ENCODE measurements around the gene SCIN. TPM values are rescaled to one million over a fixed set of nuclear protein-coding genes. Genes with fewer than 3 reads are reported as not detected.

The SCIN gene
- total and polyA plus RNA-seq, 2 donors (not counting 1 experiment from before 2014, with no cell fraction given): 0.49 to 0.97 TPM

- Histone ChIP-seq H3K9ac (ENCODE audit: low read length) (no peak overlapping the region), H3K27me3 (replicated peaks in 1 of 4; ENCODE audit: control extremely low read depth in 1 of 4, control insufficient read depth in 3 of 4, insufficient read depth in 4 of 4, low read length in 3 of 4) (no peaks in the 10 kb centered on the region), H3K36me3 (replicated peaks in 1 of 2; ENCODE audit: control extremely low read depth in 1 of 2, control insufficient read depth in 1 of 2, extremely low read depth in 1 of 2, insufficient read depth in 2 of 2, low read length in 1 of 2) (no peaks in the 10 kb centered on the region), H3K4me1 (ENCODE audit: control insufficient read depth in 2 of 2, insufficient read depth in 2 of 2, low read length in 2 of 2) (peaks cover 11% of the 10 kb centered on the region in 2 donors), H3K4me2 (replicated peaks; ENCODE audit: low read depth, low read length, poor library complexity, severe bottlenecking) (no peak overlapping the region), H3K9me3 (ENCODE audit: control extremely low read depth in 1 of 3, control insufficient read depth in 2 of 3, insufficient read depth in 1 of 3, low read length in 2 of 3) (no peaks in the 10 kb centered on the region), H3K4me3 (ENCODE audit: control extremely low read depth in 1 of 5, extremely low read depth in 1 of 5, insufficient read depth in 1 of 5, low read depth in 2 of 5, low read length in 4 of 5) (no peak overlapping the region), H3K79me2 (ENCODE audit: control insufficient read depth, insufficient read depth, low read length) (no peaks in the 10 kb centered on the region), H4K20me1 (ENCODE audit: control insufficient read depth, insufficient read depth, low read length, poor library complexity, severe bottlenecking) (no peaks in the 10 kb centered on the region), H2AFZ (ENCODE audit: insufficient read depth, low read depth, low read length, poor library complexity, severe bottlenecking) (peak overlapping the region; percentile 7), H3K27ac (ENCODE audit: low read length in 2 of 2) (no peak overlapping the region)
- TF ChIP-seq CTCF (IDR thresholded peaks at IDR 0.05): no peak
- no peak for TF ChIP-seq EZH2 (IDR thresholded peaks at IDR 0.05; ENCODE audit: borderline replicate concordance, insufficient read depth, low read depth, low read length, poor library complexity, severe bottlenecking)
- no peaks in the 10 kb centered on the region for H3K4me1 Mint-ChIP-seq
- ChIA-PET POLR2A (no interaction called here), CTCF (interaction anchor here (0.7 kb wide), 2 partner anchors 10 to 617 kb away, joined by 4 to 6 read pairs; no protein-coding TSS in a partner anchor)
- H3K9me3 Mint-ChIP-seq (ENCODE audit: insufficient read depth): no peaks in the 10 kb centered on the region
- H3K27me3 Mint-ChIP-seq: peaks cover 3% of the 10 kb centered on the region
- H3K4me3 Mint-ChIP-seq: no peak overlapping the region
- intact Hi-C loops (cut with micrococcal nuclease): no loop called here
- WGBS (ENCODE audit: insufficient coverage): no CpG with 5 or more reads among the region's 1 CpG
- no peak overlapping the region for H3K27ac Mint-ChIP-seq
- no peak for ATAC-seq (ENCODE audit: low read depth)
- DNase-seq: no peak
Observed at GRCh38 chr7:12646139-12646538, 75.6 kb downstream of the SCIN start.

DNA sequence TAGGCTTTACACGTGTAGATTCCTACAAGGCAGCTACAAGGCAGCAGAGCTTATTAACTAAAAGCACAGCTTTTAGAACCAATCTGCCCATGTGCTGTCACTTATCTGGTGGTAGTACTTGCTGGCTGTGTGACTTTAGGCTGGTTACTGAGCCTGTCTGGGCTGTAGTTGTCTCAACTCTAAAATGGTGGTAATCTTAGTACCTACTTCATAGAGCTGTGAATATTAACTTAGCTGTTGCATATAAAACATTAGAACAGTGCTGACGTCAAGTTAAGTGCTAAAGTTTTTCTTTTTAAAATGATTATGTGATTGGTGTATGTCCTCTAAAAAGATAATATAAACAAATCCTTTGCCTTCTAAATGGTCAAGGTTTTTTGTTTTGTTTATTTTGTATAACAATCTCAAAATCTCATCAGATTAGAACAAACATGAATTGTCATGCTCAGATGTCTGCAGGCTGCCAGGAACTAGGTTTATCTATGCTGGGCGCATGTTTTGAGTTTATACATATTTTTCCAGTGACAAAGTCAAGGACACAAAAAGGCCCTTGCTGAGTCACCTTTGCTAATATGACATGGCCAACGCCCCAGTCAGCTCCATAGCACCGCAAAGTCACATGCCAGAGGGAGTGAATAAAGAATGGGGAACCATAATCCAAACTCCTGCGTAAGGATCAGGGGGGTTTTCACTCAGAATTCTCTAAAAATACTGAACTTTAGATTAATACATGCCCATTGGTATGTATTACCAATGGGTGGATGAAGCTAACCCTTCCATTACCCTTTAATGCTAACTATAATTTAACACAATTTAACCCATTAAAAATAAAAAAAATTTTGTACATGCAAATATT, 77.1 kb downstream of the SCIN start:
- H3K4me2 ChIP-seq (replicated peaks; ENCODE audit: low read depth, low read length, poor library complexity, severe bottlenecking): no peak overlapping the region
- H3K9me3 Mint-ChIP-seq (ENCODE audit: insufficient read depth): no peaks in the 10 kb centered on the region

More for the DNA sequence above, 77.1 kb downstream of the SCIN start:
- Mint-ChIP-seq H3K4me3 (no peak overlapping the region), H3K4me1 (no peaks in the 10 kb centered on the region), H3K27me3 (peaks cover 3% of the 10 kb centered on the region), H3K27ac (no peak overlapping the region)
- Histone ChIP-seq H3K4me1 (ENCODE audit: control insufficient read depth in 2 of 2, insufficient read depth in 2 of 2, low read length in 2 of 2) (peaks cover 11% of the 10 kb centered on the region in 2 donors), H3K27ac (ENCODE audit: low read length in 2 of 2) (no peak overlapping the region), H3K4me3 (ENCODE audit: control extremely low read depth in 1 of 5, extremely low read depth in 1 of 5, insufficient read depth in 1 of 5, low read depth in 2 of 5, low read length in 4 of 5) (no peak overlapping the region), H3K79me2 (ENCODE audit: control insufficient read depth, insufficient read depth, low read length) (no peaks in the 10 kb centered on the region), H4K20me1 (ENCODE audit: control insufficient read depth, insufficient read depth, low read length, poor library complexity, severe bottlenecking) (no peaks in the 10 kb centered on the region), H3K9me3 (ENCODE audit: control extremely low read depth in 1 of 3, control insufficient read depth in 2 of 3, insufficient read depth in 1 of 3, low read length in 2 of 3) (no peaks in the 10 kb centered on the region), H3K36me3 (replicated peaks in 1 of 2; ENCODE audit: control extremely low read depth in 1 of 2, control insufficient read depth in 1 of 2, extremely low read depth in 1 of 2, insufficient read depth in 2 of 2, low read length in 1 of 2) (no peaks in the 10 kb centered on the region), H2AFZ (ENCODE audit: insufficient read depth, low read depth, low read length, poor library complexity, severe bottlenecking) (no peak overlapping the region), H3K27me3 (replicated peaks in 1 of 4; ENCODE audit: control extremely low read depth in 1 of 4, control insufficient read depth in 3 of 4, insufficient read depth in 4 of 4, low read length in 3 of 4) (no peaks in the 10 kb centered on the region), H3K9ac (ENCODE audit: low read length) (no peak overlapping the region)
- 100% methylated on average over 2 of the region's 6 CpGs for WGBS (ENCODE audit: insufficient coverage)
- no peak for TF ChIP-seq CTCF (IDR thresholded peaks at IDR 0.05)
- TF ChIP-seq EZH2 (IDR thresholded peaks at IDR 0.05; ENCODE audit: borderline replicate concordance, insufficient read depth, low read depth, low read length, poor library complexity, severe bottlenecking): no peak
- CTCF ChIA-PET: interaction anchor here (1.2 kb wide), 1 partner anchor 9 kb away, joined by 4 read pairs; no protein-coding TSS in a partner anchor
- intact Hi-C loops (cut with micrococcal nuclease): no loop called here
- ATAC-seq (ENCODE audit: low read depth): no peak
- POLR2A ChIA-PET: no interaction called here
- no peak for DNase-seq
